Pancreas (tissue), 10 donors: ENCODE data around the gene FBXO31. TPM values are rescaled to one million over a fixed set of nuclear protein-coding genes. Genes with fewer than 3 reads are reported as not detected.

Experiments
- ATAC-seq, 4 donors: fragments of 200-7000 bp; cut with Tn5 transposase; one replicate each; pipeline versions ENCODE4 v1.8.0 to v1.9.1; 2020; ENCODE audit warnings: mild to moderate bottlenecking in 4 of 4, moderate library complexity in 4 of 4
- DNase-seq, 6 donors: peaks; one replicate each; pipeline ENCODE4 v3.0.0-alpha.2; 2020
- FAIRE-seq: peaks from 2 replicates; lab custom pipeline; 2012; peaks lifted over from hg19 to GRCh38; lab: Jason Lieb, UNC
- H3K27ac ChIP-seq, 4 donors: fragments of 200-600 bp; sonication (generic); 1 replicate in 3 of 4; 2 replicates in 1 of 4; pipeline versions ENCODE4 v1.5.0 to v1.8.0; 2020
- H3K27me3 ChIP-seq, 4 donors: fragments of 200-600 bp; one replicate each; pipeline ENCODE4 v1.8.0; 2021
- H3K36me3 ChIP-seq, 3 donors: fragments of 200-600 bp; sonication (generic) in 1 of 3; one replicate each; pipeline versions ENCODE4 v1.5.0 to v1.8.0; 2020 to 2021
- H3K4me1 ChIP-seq, 3 donors: fragments of 200-600 bp; one replicate each; pipeline ENCODE4 v1.8.0; 2021
- H3K4me3 ChIP-seq, 4 donors: fragments of 200-600 bp; sonication (generic) in 2 of 4; one replicate each; pipeline versions ENCODE4 v1.5.0 to v1.8.0; 2020 to 2021
- H3K9me3 ChIP-seq, 4 donors: fragments of 200-600 bp; one replicate each; pipeline ENCODE4 v1.8.0; 2021
- WGBS, 2 donors: extraction: QIAGEN DNeasy Blood & Tissue Kit; methylation state at CpG; one replicate each; pipeline ENCODE4 v1.1.7; 2013; 5-methylcytosine and 5-hydroxymethylcytosine counted together
- intact Hi-C, 3 donors: fragments of 100-400 bp; cut with DNase I; formaldehyde crosslinking; loops; one replicate each; pipeline versions ENCODE4 v1.11.1 to v1.14.2; 2022
- polyA plus RNA-seq, 2 donors: library from polyadenylated mRNA; stranded (reverse); fragments of 200-250 nt; gene quantifications; one replicate each; pipeline ENCODE4 v1.2.3, GENCODE V29; 2013
- total RNA-seq, 6 donors: library from RNA; stranded (reverse); fragmentation: NEBNext Ultra II Directional in 4 of 6; extraction: Animal tissue kit (Norgen Biotek cat#: 25700) in 4 of 6; gene quantifications; one replicate each; pipeline versions ENCODE4 v1.2.1 to v1.2.4, GENCODE V29; 2021 to 2023
- TF ChIP-seq, protein P1 (sequence below), 4 donors: fragments of 200-600 bp; sonication (generic) in 3 of 4; IDR thresholded peaks; one replicate each; pipeline versions ENCODE4 v1.5.0 to v1.8.0; 2021; ENCODE audit warnings: antibody characterized with exemption in 4 of 4
- donor health status: healthy with polysubstance abuse.
- donor health status: DM: no; HTN: no; CAD: no; lungs with moderate emphysema.
- donor health status: DM: no; HTN: no; CAD: no.
- donor health status: control.
- donor health status: control.
- donor health status: Bipolar disorder and iron deficiency.
- donor health status: DM: yes; HTN: yes; CAD: no.
- donor health status: DM: no; HTN: no; CAD: no.
- donor health status: DM: no; HTN: no; CAD: no.
- donor health status: DM: yes; HTN: yes; CAD: no.

Gene FBXO31
- total and polyA plus RNA-seq, 8 donors, result 18.8 to 37.3 (median 24.9) TPM

DNA sequence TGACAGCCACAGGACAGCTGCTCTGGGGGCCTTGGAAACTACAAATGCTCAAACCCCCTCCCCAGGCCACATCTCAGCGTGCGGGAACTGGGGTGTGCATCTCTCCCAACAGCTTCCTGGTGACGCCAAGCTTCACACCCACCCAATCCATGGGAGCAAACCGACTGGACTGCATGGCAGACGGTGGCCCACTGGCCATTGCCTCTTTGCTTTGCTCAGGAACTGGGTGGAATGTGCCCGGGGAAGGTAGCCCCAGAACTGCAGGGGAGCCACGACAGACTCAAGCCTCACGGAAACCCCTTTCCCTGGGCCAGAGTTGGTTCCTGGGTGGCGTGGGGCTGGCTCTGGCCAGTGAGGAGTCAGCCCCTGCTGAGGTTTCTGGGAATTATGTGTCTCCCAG, 61.2 kb downstream of the FBXO31 start:
- no peak overlapping the region for H3K27ac ChIP-seq
- ATAC-seq, result no peak
- TF ChIP-seq, protein P1, sequence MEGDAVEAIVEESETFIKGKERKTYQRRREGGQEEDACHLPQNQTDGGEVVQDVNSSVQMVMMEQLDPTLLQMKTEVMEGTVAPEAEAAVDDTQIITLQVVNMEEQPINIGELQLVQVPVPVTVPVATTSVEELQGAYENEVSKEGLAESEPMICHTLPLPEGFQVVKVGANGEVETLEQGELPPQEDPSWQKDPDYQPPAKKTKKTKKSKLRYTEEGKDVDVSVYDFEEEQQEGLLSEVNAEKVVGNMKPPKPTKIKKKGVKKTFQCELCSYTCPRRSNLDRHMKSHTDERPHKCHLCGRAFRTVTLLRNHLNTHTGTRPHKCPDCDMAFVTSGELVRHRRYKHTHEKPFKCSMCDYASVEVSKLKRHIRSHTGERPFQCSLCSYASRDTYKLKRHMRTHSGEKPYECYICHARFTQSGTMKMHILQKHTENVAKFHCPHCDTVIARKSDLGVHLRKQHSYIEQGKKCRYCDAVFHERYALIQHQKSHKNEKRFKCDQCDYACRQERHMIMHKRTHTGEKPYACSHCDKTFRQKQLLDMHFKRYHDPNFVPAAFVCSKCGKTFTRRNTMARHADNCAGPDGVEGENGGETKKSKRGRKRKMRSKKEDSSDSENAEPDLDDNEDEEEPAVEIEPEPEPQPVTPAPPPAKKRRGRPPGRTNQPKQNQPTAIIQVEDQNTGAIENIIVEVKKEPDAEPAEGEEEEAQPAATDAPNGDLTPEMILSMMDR (IDR thresholded peaks at IDR 0.05), result no peak
- WGBS, 2 donors, result 83 to 94% methylated on average over 9 of the region's 9 CpGs
- DNase-seq, result peak in 1 of 6 donors; percentile 11
- no peaks in the 10 kb centered on the region for H3K9me3 ChIP-seq
- peaks cover 7 to 10% (median 9%) of the 10 kb centered on the region in 3 donors for H3K4me1 ChIP-seq
- no peaks in the 10 kb centered on the region for H3K27me3 ChIP-seq
- FAIRE-seq, result no peak
- H3K4me3 ChIP-seq, result no peak overlapping the region
- H3K36me3 ChIP-seq, result no peaks in the 10 kb centered on the region
- intact Hi-C loops, result loop anchor here in 1 of 3 donors (10.0 kb wide), 1 partner anchor 62 kb away; the partner anchor contains the start of gene FBXO31

DNA sequence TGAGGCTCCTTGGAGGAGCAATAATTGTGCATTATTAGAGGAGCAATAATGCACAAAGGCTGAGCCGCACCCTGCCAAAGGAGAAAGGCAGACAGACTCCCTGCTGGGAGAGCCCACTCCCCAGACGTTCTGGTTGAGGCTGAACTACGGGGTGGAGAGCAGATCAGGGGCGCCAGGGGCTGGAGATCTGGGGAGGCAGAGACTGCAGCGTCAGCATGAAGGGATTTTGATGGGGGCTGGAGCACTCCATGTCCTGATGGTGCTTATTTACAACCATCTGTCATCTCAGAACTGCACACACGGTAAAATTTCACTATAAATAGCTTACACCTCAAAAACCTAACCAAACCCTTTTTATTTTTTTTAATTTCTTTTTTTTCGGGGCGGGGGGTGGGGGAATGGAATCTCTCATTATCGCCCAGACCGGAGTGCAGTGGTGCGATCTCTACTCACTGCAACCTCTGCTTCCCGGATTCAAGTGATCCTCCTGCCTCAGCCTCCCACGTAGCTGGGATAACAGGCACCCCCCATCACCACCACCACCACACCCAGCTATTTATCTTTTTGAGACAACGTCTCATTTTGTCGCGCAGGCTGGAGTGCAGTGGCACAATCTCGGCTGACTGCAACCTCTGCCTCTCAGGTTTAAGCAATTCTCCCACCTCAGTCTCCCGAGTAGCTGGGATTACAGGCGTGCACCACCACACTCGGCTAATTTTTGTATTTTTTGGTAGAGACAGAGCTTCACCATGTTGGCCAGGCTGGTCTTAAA, 62.1 kb downstream of the FBXO31 start:
- no peak for FAIRE-seq
- WGBS, 2 donors, result 79 to 81% methylated on average over 20 of the region's 20 CpGs

DNA sequence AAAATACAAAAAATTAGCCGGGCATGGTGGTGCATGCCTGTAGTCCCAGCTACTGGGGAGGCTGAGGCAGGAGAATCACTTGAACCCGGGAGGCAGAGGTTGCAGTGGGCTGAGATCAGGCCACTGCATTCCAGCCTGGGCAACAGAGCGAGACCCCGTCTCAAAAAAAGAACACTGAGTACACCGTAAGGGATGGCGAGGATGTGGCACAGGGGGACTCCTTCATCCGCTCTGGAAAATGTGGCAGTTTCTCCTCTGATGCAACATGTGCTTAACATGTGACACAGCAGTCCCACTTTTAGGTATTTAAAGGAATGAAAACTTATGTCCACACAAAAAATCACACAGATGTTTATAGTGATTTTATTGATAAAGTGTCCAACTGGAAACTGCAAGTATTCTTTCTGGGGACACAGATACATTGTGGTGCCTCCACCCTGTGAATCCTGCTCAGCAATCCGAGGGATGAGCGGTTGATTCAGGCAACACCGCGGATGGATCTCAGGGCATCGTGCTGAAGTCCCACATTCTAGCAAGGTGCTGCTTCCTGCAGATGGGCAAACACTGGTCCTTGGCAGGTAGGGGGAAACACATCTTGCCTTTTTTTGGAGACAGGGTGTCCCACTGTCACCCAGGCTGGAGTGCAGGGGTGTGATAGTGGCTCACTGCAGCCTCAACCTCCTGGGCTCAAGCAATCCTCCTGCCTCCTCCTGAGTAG, 62.9 kb downstream of the FBXO31 start:
- H3K4me3 ChIP-seq, result no peak overlapping the region

More for the DNA sequence above, 62.1 kb downstream of the FBXO31 start:
- no peak overlapping the region for H3K27ac ChIP-seq
- DNase-seq, result no peak
- no peaks in the 10 kb centered on the region for H3K9me3 ChIP-seq
- no peaks in the 10 kb centered on the region for H3K36me3 ChIP-seq
- no peaks in the 10 kb centered on the region for H3K27me3 ChIP-seq
- intact Hi-C loops, result loop anchor here in 1 of 3 donors (10.0 kb wide), 1 partner anchor 63 kb away; the partner anchor contains the start of gene FBXO31
- TF ChIP-seq, protein P1 (IDR thresholded peaks at IDR 0.05), result no peak
- peaks cover 7 to 10% (median 9%) of the 10 kb centered on the region in 3 donors for H3K4me1 ChIP-seq
- no peak for ATAC-seq
- H3K4me3 ChIP-seq, result no peak overlapping the region

DNA sequence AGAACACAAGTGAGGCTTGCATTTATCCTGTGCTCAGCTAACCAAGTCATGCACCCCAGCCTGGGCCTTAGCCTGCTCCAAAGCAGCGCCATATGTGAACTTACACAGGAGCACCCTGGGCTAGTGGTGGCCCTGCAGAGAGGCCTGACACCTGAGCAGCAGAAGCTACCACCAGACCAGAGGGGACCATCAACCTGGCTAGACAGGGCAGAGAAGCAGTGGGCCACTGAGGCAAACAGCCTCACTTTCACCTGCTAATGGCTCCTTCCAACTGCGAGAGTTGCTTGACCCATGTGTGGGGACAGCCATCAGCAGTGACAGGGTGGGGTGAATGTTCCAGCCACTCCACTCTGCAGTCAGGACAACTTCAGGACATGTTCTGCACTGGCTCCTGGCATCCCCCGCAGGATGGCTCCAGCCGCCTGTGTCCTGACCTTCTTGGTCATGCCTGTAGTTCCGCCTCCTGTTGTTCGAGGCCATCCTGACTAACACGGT, 63.5 kb downstream of the FBXO31 start:
- no peak overlapping the region for H3K4me3 ChIP-seq
- peaks cover 7 to 10% (median 9%) of the 10 kb centered on the region in 3 donors for H3K4me1 ChIP-seq
- ATAC-seq (no peak), FAIRE-seq (no peak), DNase-seq (peak in 1 of 6 donors; percentile 14)
- WGBS, 2 donors, result 83 to 90% methylated on average over 7 of the region's 7 CpGs
- TF ChIP-seq, protein P1 (IDR thresholded peaks at IDR 0.05), result no peak
- no peak overlapping the region for H3K27ac ChIP-seq
- no peaks in the 10 kb centered on the region for H3K27me3 ChIP-seq
- intact Hi-C loops, result loop anchor here in 1 of 3 donors (10.0 kb wide), 1 partner anchor 65 kb away; the partner anchor contains the start of gene FBXO31
- no peaks in the 10 kb centered on the region for H3K36me3 ChIP-seq
- H3K9me3 ChIP-seq, result no peaks in the 10 kb centered on the region

More for the DNA sequence above, 62.9 kb downstream of the FBXO31 start:
- no peaks in the 10 kb centered on the region for H3K9me3 ChIP-seq
- TF ChIP-seq, protein P1 (IDR thresholded peaks at IDR 0.05), result no peak
- no peak for DNase-seq
- H3K4me1 ChIP-seq, result peaks cover 7 to 10% (median 9%) of the 10 kb centered on the region in 3 donors
- no peak for FAIRE-seq
- no peak overlapping the region for H3K27ac ChIP-seq
- ATAC-seq, result no peak
- intact Hi-C loops, result loop anchor here in 1 of 3 donors (10.0 kb wide), 1 partner anchor 64 kb away; the partner anchor contains the start of gene FBXO31
- H3K36me3 ChIP-seq, result no peaks in the 10 kb centered on the region
- H3K27me3 ChIP-seq, result no peaks in the 10 kb centered on the region
- WGBS, 2 donors, result 88 to 91% methylated on average over 12 of the region's 12 CpGs
